ENCODE data around the gene MALL. TPM values are rescaled to one million over a fixed set of nuclear protein-coding genes. Genes with fewer than 3 reads are reported as not detected.
A peak's percentile ranks its signal among the peaks of the same experiment; 100 is the strongest.
"Not testable (repeated sequence)": the region's sequence is repeated elsewhere in the genome, so short reads cannot be mapped to it uniquely, and the experiment has no call there.

The MALL gene
- polyA plus RNA-seq, 4 donors: 123 to 199 (median 172) TPM

- Histone ChIP-seq H3K36me3 (ENCODE audit: control insufficient read depth in 3 of 3, insufficient read depth in 2 of 3, low read depth in 1 of 3, low read length in 3 of 3) (peaks cover 0 to 62% (median 0%) of the 10 kb centered on the region in 3 donors), H3K9me3 (ENCODE audit: control insufficient read depth in 2 of 2, insufficient read depth in 1 of 2, low read depth in 1 of 2, low read length in 1 of 2) (peaks cover 0 to 7% of the 10 kb centered on the region in 2 donors), H3K4me1 (ENCODE audit: control insufficient read depth in 3 of 3, insufficient read depth in 2 of 3, low read depth in 1 of 3, low read length in 2 of 3) (peaks cover 13 to 79% (median 17%) of the 10 kb centered on the region in 3 donors), H3K27ac (ENCODE audit: low read depth in 1 of 3, low read length in 2 of 3) (peak overlapping the region; percentile 88 to 97 (median 96)), H3K27me3 (ENCODE audit: control insufficient read depth in 3 of 3, insufficient read depth in 3 of 3, low read length in 3 of 3) (no peaks in the 10 kb centered on the region), H3K4me3 (ENCODE audit: low read depth in 1 of 3, low read length in 3 of 3) (no peak overlapping the region)
- FAIRE-seq (no peak), DNase-seq (peak in 1 of 2 donors; percentile 15)
- 82 to 85% (median 84%) methylated on average over 10 of the region's 10 CpGs for WGBS, 3 donors
These were observed 11.4 kb downstream of the MALL start for GRCh38 chr2:110104025-110104771.

GRCh38 chr2:110103061-110103961, 12.3 kb downstream of the MALL start:
- no peaks in the 10 kb centered on the region for H3K27me3 ChIP-seq (ENCODE audit: control insufficient read depth in 3 of 3, insufficient read depth in 3 of 3, low read length in 3 of 3)
- peaks cover 13 to 74% (median 17%) of the 10 kb centered on the region in 3 donors for H3K4me1 ChIP-seq (ENCODE audit: control insufficient read depth in 3 of 3, insufficient read depth in 2 of 3, low read depth in 1 of 3, low read length in 2 of 3)
- H3K9me3 ChIP-seq (ENCODE audit: control insufficient read depth in 2 of 2, insufficient read depth in 1 of 2, low read depth in 1 of 2, low read length in 1 of 2): peaks cover 0 to 7% of the 10 kb centered on the region in 2 donors
- H3K27ac ChIP-seq (ENCODE audit: low read depth in 1 of 3, low read length in 2 of 3): peak overlapping the region; percentile 88 to 97 (median 96)
- DNase-seq (peak; percentile 80 to 97), FAIRE-seq (no peak)
- H3K4me3 ChIP-seq (ENCODE audit: low read depth in 1 of 3, low read length in 3 of 3): peak overlapping the region in 1 of 3 donors; percentile 17
- H3K36me3 ChIP-seq (ENCODE audit: control insufficient read depth in 3 of 3, insufficient read depth in 2 of 3, low read depth in 1 of 3, low read length in 3 of 3): peaks cover 0 to 69% (median 0%) of the 10 kb centered on the region in 3 donors
- WGBS, 3 donors: 42 to 61% (median 43%) methylated on average over 17 to 20 of the region's 20 CpGs

- WGBS, 3 donors: 53 to 60% (median 57%) methylated on average over 9 of the region's 9 CpGs
- Histone ChIP-seq H3K4me1 (ENCODE audit: control insufficient read depth in 3 of 3, insufficient read depth in 2 of 3, low read depth in 1 of 3, low read length in 2 of 3) (peaks cover 13 to 67% (median 17%) of the 10 kb centered on the region in 3 donors), H3K9me3 (ENCODE audit: control insufficient read depth in 2 of 2, insufficient read depth in 1 of 2, low read depth in 1 of 2, low read length in 1 of 2) (peaks cover 0 to 5% of the 10 kb centered on the region in 2 donors), H3K27me3 (ENCODE audit: control insufficient read depth in 3 of 3, insufficient read depth in 3 of 3, low read length in 3 of 3) (no peaks in the 10 kb centered on the region), H3K4me3 (ENCODE audit: low read depth in 1 of 3, low read length in 3 of 3) (no peak overlapping the region), H3K27ac (ENCODE audit: low read depth in 1 of 3, low read length in 2 of 3) (peak overlapping the region; percentile 88 to 97 (median 94)), H3K36me3 (ENCODE audit: control insufficient read depth in 3 of 3, insufficient read depth in 2 of 3, low read depth in 1 of 3, low read length in 3 of 3) (peaks cover 0 to 77% (median 3%) of the 10 kb centered on the region in 3 donors)
- FAIRE-seq (no peak), DNase-seq (peak in 1 of 2 donors; percentile 72)
These were observed 13.5 kb downstream of the MALL start for GRCh38 chr2:110101901-110102803.

- Histone ChIP-seq H3K27me3 (ENCODE audit: control insufficient read depth in 3 of 3, insufficient read depth in 3 of 3, low read length in 3 of 3) (no peaks in the 10 kb centered on the region), H3K9me3 (ENCODE audit: control insufficient read depth in 2 of 2, insufficient read depth in 1 of 2, low read depth in 1 of 2, low read length in 1 of 2) (no peaks in the 10 kb centered on the region), H3K36me3 (ENCODE audit: control insufficient read depth in 3 of 3, insufficient read depth in 2 of 3, low read depth in 1 of 3, low read length in 3 of 3) (peaks cover 0 to 73% (median 3%) of the 10 kb centered on the region in 3 donors), H3K27ac (ENCODE audit: low read depth in 1 of 3, low read length in 2 of 3) (peak overlapping the region; percentile 88 to 97 (median 94)), H3K4me3 (ENCODE audit: low read depth in 1 of 3, low read length in 3 of 3) (no peak overlapping the region), H3K4me1 (ENCODE audit: control insufficient read depth in 3 of 3, insufficient read depth in 2 of 3, low read depth in 1 of 3, low read length in 2 of 3) (peaks cover 11 to 59% (median 13%) of the 10 kb centered on the region in 3 donors)
- FAIRE-seq (no peak), DNase-seq (peak; percentile 92 to 97)
- 2 to 6% (median 4%) methylated on average over 11 of the region's 11 CpGs for WGBS, 3 donors
These were observed 14.3 kb downstream of the MALL start for GRCh38 chr2:110101280-110101844.

GRCh38 chr2:110100880-110101279, 14.7 kb downstream of the MALL start:
- Histone ChIP-seq H3K36me3 (ENCODE audit: control insufficient read depth in 3 of 3, insufficient read depth in 2 of 3, low read depth in 1 of 3, low read length in 3 of 3) (peaks cover 0 to 78% (median 3%) of the 10 kb centered on the region in 3 donors), H3K4me1 (ENCODE audit: control insufficient read depth in 3 of 3, insufficient read depth in 2 of 3, low read depth in 1 of 3, low read length in 2 of 3) (peaks cover 11 to 54% (median 13%) of the 10 kb centered on the region in 3 donors), H3K27ac (ENCODE audit: low read depth in 1 of 3, low read length in 2 of 3) (peak overlapping the region; percentile 85 to 97 (median 88))
- 54 to 70% (median 57%) methylated on average over 4 of the region's 4 CpGs for WGBS, 3 donors
- not testable (repeated sequence) for DNase-seq; H3K9me3 ChIP-seq (ENCODE audit: control insufficient read depth in 2 of 2, insufficient read depth in 1 of 2, low read depth in 1 of 2, low read length in 1 of 2); H3K4me3 ChIP-seq (ENCODE audit: low read depth in 1 of 3, low read length in 3 of 3); H3K27me3 ChIP-seq (ENCODE audit: control insufficient read depth in 3 of 3, insufficient read depth in 3 of 3, low read length in 3 of 3); FAIRE-seq

GRCh38 chr2:110100480-110100879, 15.1 kb downstream of the MALL start:
- no peaks in the 10 kb centered on the region for H3K9me3 ChIP-seq (ENCODE audit: control insufficient read depth in 2 of 2, insufficient read depth in 1 of 2, low read depth in 1 of 2, low read length in 1 of 2)
- H3K27ac ChIP-seq (ENCODE audit: low read depth in 1 of 3, low read length in 2 of 3): peak overlapping the region; percentile 85 to 97 (median 88)
- FAIRE-seq: no peak
- WGBS, 3 donors: 71 to 72% (median 72%) methylated on average over 7 to 8 of the region's 8 CpGs
- H3K4me1 ChIP-seq (ENCODE audit: control insufficient read depth in 3 of 3, insufficient read depth in 2 of 3, low read depth in 1 of 3, low read length in 2 of 3): peaks cover 10 to 50% (median 11%) of the 10 kb centered on the region in 3 donors
- H3K27me3 ChIP-seq (ENCODE audit: control insufficient read depth in 3 of 3, insufficient read depth in 3 of 3, low read length in 3 of 3): no peaks in the 10 kb centered on the region
- peaks cover 0 to 78% (median 3%) of the 10 kb centered on the region in 3 donors for H3K36me3 ChIP-seq (ENCODE audit: control insufficient read depth in 3 of 3, insufficient read depth in 2 of 3, low read depth in 1 of 3, low read length in 3 of 3)
- DNase-seq: no peak
- H3K4me3 ChIP-seq (ENCODE audit: low read depth in 1 of 3, low read length in 3 of 3): no peak overlapping the region

GRCh38 chr2:110099471-110100225, 16.0 kb downstream of the MALL start:
- H3K27me3 ChIP-seq (ENCODE audit: control insufficient read depth in 3 of 3, insufficient read depth in 3 of 3, low read length in 3 of 3): no peaks in the 10 kb centered on the region
- no peaks in the 10 kb centered on the region for H3K9me3 ChIP-seq (ENCODE audit: control insufficient read depth in 2 of 2, insufficient read depth in 1 of 2, low read depth in 1 of 2, low read length in 1 of 2)
- FAIRE-seq (no peak), DNase-seq (no peak)
- 78 to 84% (median 84%) methylated on average over 10 of the region's 10 CpGs for WGBS, 3 donors
- peak overlapping the region in 1 of 3 donors; percentile 26 for H3K27ac ChIP-seq (ENCODE audit: low read depth in 1 of 3, low read length in 2 of 3)
- no peak overlapping the region for H3K4me3 ChIP-seq (ENCODE audit: low read depth in 1 of 3, low read length in 3 of 3)
- H3K36me3 ChIP-seq (ENCODE audit: control insufficient read depth in 3 of 3, insufficient read depth in 2 of 3, low read depth in 1 of 3, low read length in 3 of 3): peaks cover 0 to 72% (median 3%) of the 10 kb centered on the region in 3 donors
- H3K4me1 ChIP-seq (ENCODE audit: control insufficient read depth in 3 of 3, insufficient read depth in 2 of 3, low read depth in 1 of 3, low read length in 2 of 3): peaks cover 3 to 42% (median 8%) of the 10 kb centered on the region in 3 donors

Measured in small intestine (tissue), 7 donors.